Astrocyte (in vitro differentiated cells and primary cell): ENCODE measurements around the gene ORC1. TPM values are rescaled to one million over a fixed set of nuclear protein-coding genes. Genes with fewer than 3 reads are reported as not detected.

ENCODE experiments used
- DNase-seq: peaks from one replicate; pipeline ENCODE4 v3.0.0-alpha.2; 2010; ENCODE audit warnings: low read depth
- FAIRE-seq: peaks from 2 replicates; lab custom pipeline; 2011; peaks lifted over from hg19 to GRCh38; lab: Jason Lieb, UNC
- H2AFZ ChIP-seq: 2 replicates; pipeline ENCODE4 v1.6.0; 2012; ENCODE audit warnings: low read depth, low read length, inconsistent platforms
- H3K27ac ChIP-seq: 2 replicates; pipeline ENCODE4 v1.5.1; 2011; ENCODE audit warnings: low read depth, low read length, inconsistent platforms
- H3K27me3 ChIP-seq: 2 replicates; pipeline ENCODE4 v1.6.0; 2011; ENCODE audit warnings: low read length, inconsistent platforms; ENCODE audit not compliant: insufficient read depth
- H3K36me3 ChIP-seq: 2 replicates; pipeline ENCODE4 v1.5.1; 2011; ENCODE audit warnings: low read length, inconsistent platforms; ENCODE audit not compliant: insufficient read depth
- H3K4me1 ChIP-seq: 2 replicates; pipeline ENCODE4 v1.5.1; 2011; ENCODE audit warnings: low read length, inconsistent platforms; ENCODE audit not compliant: insufficient read depth
- H3K4me2 ChIP-seq: 2 replicates; pipeline ENCODE4 v1.6.0; 2012; ENCODE audit warnings: low read length, inconsistent platforms
- H3K4me3 ChIP-seq: 2 replicates; pipeline ENCODE4 v1.5.1; 2011; ENCODE audit warnings: low read depth, mild to moderate bottlenecking, low read length, inconsistent platforms; ENCODE audit not compliant: insufficient read depth
- H3K79me2 ChIP-seq: 2 replicates; pipeline ENCODE4 v1.6.0; 2012; ENCODE audit warnings: mild to moderate bottlenecking, low read length, inconsistent platforms; ENCODE audit not compliant: insufficient read depth
- H3K9ac ChIP-seq: 2 replicates; pipeline ENCODE4 v1.6.0; 2012; ENCODE audit warnings: mild to moderate bottlenecking, low read length, inconsistent platforms
- H3K9me3 ChIP-seq: 2 replicates; pipeline ENCODE4 v1.5.1; 2012; ENCODE audit warnings: low read depth, mild to moderate bottlenecking, low read length, inconsistent platforms; ENCODE audit not compliant: insufficient read depth
- H4K20me1 ChIP-seq: 2 replicates; pipeline ENCODE4 v1.6.0; 2012; ENCODE audit warnings: low read length, inconsistent platforms; ENCODE audit not compliant: insufficient read depth
- H3K27ac Mint-ChIP-seq: one replicate; pipeline ENCODE4 v1.8.0; 2021; ENCODE audit warnings: mild to moderate bottlenecking, mixed read lengths; ENCODE audit not compliant: unreplicated experiment
- H3K27me3 Mint-ChIP-seq: one replicate; pipeline ENCODE4 v1.8.0; 2021; ENCODE audit warnings: low read depth, mixed read lengths; ENCODE audit not compliant: unreplicated experiment
- H3K36me3 Mint-ChIP-seq: one replicate; pipeline ENCODE4 v1.8.0; 2021; ENCODE audit warnings: low read depth, mixed read lengths; ENCODE audit not compliant: unreplicated experiment
- H3K4me1 Mint-ChIP-seq: one replicate; pipeline ENCODE4 v1.8.0; 2021; ENCODE audit warnings: low read depth, mixed read lengths; ENCODE audit not compliant: unreplicated experiment
- H3K4me3 Mint-ChIP-seq: one replicate; pipeline ENCODE4 v1.8.0; 2021; ENCODE audit warnings: mild to moderate bottlenecking, moderate library complexity, mixed read lengths; ENCODE audit not compliant: unreplicated experiment
- H3K9me3 Mint-ChIP-seq: one replicate; pipeline ENCODE4 v1.8.0; 2021; ENCODE audit warnings: mild to moderate bottlenecking, mixed read lengths; ENCODE audit not compliant: unreplicated experiment
- CTCF ChIP-seq: IDR thresholded peaks from 2 replicates; pipeline ENCODE4 v1.5.1; 2011; ENCODE audit warnings: low read depth, mild to moderate bottlenecking, inconsistent platforms, low read length, moderate library complexity; ENCODE audit not compliant: insufficient read depth
- EZH2 ChIP-seq: IDR thresholded peaks from 2 replicates; pipeline ENCODE4 v1.6.1; 2012; ENCODE audit warnings: mild to moderate bottlenecking, low read length, inconsistent platforms; ENCODE audit not compliant: insufficient read depth
- total RNA-seq: library from RNA; stranded (reverse); gene quantifications from 2 replicates; pipeline ENCODE4 v1.2.1, GENCODE V29; 2021

ORC1 gene
- total RNA-seq, 1 donor from 2014 or later, result 2.1 TPM

GRCh38 chr1:52355436-52355835 lies 48.8 kb downstream of the ORC1 start:
- Mint-ChIP-seq H3K27me3 (no peaks in the 10 kb centered on the region), H3K27ac (no peak overlapping the region), H3K4me1 (peaks cover 7% of the 10 kb centered on the region), H3K36me3 (peaks cover 35% of the 10 kb centered on the region), H3K9me3 (no peaks in the 10 kb centered on the region), H3K4me3 (no peak overlapping the region)
- H3K79me2 ChIP-seq, result no peaks in the 10 kb centered on the region
- no peak overlapping the region for H3K4me2 ChIP-seq
- no peak overlapping the region for H2AFZ ChIP-seq
- no peaks in the 10 kb centered on the region for H3K9me3 ChIP-seq
- no peak for FAIRE-seq
- peaks cover 22% of the 10 kb centered on the region for H4K20me1 ChIP-seq
- H3K27ac ChIP-seq, result no peak overlapping the region
- no peak overlapping the region for H3K9ac ChIP-seq
- DNase-seq, result no peak
- TF ChIP-seq EZH2, result no peak
- TF ChIP-seq CTCF, result no peak
- no peak overlapping the region for H3K4me3 ChIP-seq
- H3K36me3 ChIP-seq, result peaks cover 50% of the 10 kb centered on the region
- no peaks in the 10 kb centered on the region for H3K27me3 ChIP-seq
- peaks cover 9% of the 10 kb centered on the region for H3K4me1 ChIP-seq

- H3K4me1 ChIP-seq, result peaks cover 9% of the 10 kb centered on the region
- no peak for DNase-seq
- H3K4me1 Mint-ChIP-seq, result peaks cover 14% of the 10 kb centered on the region
- H3K4me3 ChIP-seq, result no peak overlapping the region
- H4K20me1 ChIP-seq, result peaks cover 13% of the 10 kb centered on the region
- no peaks in the 10 kb centered on the region for H3K9me3 ChIP-seq
- H3K27ac Mint-ChIP-seq, result no peak overlapping the region
- no peaks in the 10 kb centered on the region for H3K27me3 ChIP-seq
- H3K36me3 ChIP-seq, result peaks cover 41% of the 10 kb centered on the region
- no peak overlapping the region for H3K4me2 ChIP-seq
- H3K79me2 ChIP-seq, result no peaks in the 10 kb centered on the region
- peaks cover 28% of the 10 kb centered on the region for H3K36me3 Mint-ChIP-seq
- TF ChIP-seq CTCF (no peak), EZH2 (no peak)
- H3K27ac ChIP-seq, result no peak overlapping the region
- no peak overlapping the region for H3K4me3 Mint-ChIP-seq
- H3K9me3 Mint-ChIP-seq, result no peaks in the 10 kb centered on the region
- H3K9ac ChIP-seq, result no peak overlapping the region
- H3K27me3 Mint-ChIP-seq, result no peaks in the 10 kb centered on the region
- no peak for FAIRE-seq
- H2AFZ ChIP-seq, result no peak overlapping the region
Measured at GRCh38 chr1:52352690-52353089, 51.5 kb downstream of the ORC1 start.

DNA sequence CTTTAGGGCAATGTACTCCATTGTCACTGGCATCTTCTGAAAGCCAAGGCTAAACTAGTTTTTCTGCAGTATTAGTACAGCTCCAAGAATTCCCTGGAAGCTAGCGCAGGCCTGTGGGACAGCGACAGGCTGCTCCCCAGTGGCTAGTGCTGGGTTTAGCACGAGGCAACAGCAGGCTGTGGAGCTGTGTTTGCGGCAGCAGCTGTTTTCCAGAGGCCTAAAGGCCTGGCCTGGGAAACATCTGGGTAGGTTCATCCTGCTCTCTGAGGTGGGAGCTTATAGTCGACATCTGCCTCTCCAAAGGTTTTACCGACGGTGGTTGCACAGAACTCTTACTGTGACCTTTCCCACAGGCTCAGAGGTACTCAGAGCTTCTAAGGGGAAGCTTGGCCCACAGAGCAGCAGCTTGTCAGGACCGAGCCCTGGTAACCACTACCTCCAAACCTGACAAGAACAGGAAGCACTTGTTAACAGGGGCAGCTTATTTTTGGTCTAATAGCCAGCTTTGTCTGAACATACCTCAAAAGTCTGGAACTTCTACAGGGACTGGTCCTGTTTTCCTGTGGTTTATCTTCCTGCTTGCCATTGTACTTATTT lies 55.4 kb downstream of the ORC1 start:
- H3K4me2 ChIP-seq, result no peak overlapping the region
- H3K9ac ChIP-seq, result no peak overlapping the region
- H3K36me3 ChIP-seq, result peaks cover 10% of the 10 kb centered on the region
- H3K27me3 ChIP-seq, result no peaks in the 10 kb centered on the region
- H3K27ac ChIP-seq, result no peak overlapping the region
- H4K20me1 ChIP-seq, result no peaks in the 10 kb centered on the region
- Mint-ChIP-seq H3K4me3 (no peak overlapping the region), H3K36me3 (peaks cover 12% of the 10 kb centered on the region), H3K9me3 (no peaks in the 10 kb centered on the region), H3K27ac (no peak overlapping the region), H3K27me3 (no peaks in the 10 kb centered on the region), H3K4me1 (peaks cover 14% of the 10 kb centered on the region)
- DNase-seq (no peak), FAIRE-seq (no peak)
- H2AFZ ChIP-seq, result no peak overlapping the region
- TF ChIP-seq EZH2 (no peak), CTCF (peak; percentile 27)
- peaks cover 9% of the 10 kb centered on the region for H3K4me1 ChIP-seq
- H3K79me2 ChIP-seq, result no peaks in the 10 kb centered on the region
- H3K9me3 ChIP-seq, result no peaks in the 10 kb centered on the region
- no peak overlapping the region for H3K4me3 ChIP-seq
